HG02571 (cell line): ENCODE measurements around the gene LHX6.

ENCODE experiments used
- ATAC-seq: cut with Tn5 transposase; IDR thresholded peaks from one replicate; pipeline ENCODE4 v1.9.1; 2021; ENCODE audit warnings: mild to moderate bottlenecking, moderate library complexity; ENCODE audit not compliant: unreplicated experiment

LHX6 gene

GRCh38 chr9:122216798-122217418 lies 11.8 kb downstream of the LHX6 start:
- ATAC-seq: no peak

DNA sequence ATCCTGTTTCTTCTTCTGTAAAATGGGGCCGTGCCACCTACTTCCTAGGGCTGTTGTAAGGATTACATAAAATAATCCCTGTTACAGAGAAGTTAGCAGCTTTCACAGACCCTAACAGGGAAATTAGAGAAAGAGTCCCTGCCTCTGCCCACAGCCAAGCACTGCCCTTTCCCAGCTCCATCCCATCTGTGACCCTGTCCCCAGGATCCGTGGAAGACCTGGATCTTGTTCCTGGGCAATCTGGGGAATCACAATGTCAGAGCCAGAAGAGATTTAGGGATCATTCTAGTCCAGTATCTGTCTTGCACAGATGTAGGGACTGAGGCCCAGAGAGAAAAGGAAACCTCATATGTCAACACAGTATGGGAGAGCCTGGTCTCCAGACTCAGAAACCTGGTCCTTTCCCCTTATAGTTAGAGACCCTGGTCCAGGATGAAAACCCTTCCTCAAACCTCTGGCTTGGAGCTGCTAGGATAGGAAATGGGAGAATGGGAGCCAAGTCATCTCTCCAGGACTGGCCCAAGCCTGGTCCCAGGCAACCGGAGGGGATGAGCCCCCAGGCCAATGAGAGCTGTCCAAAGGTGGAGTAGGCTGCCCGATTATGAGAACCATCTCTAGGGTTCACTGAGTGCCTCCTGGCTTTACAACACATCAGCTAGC lies 12.5 kb downstream of the LHX6 start:
- ATAC-seq: no peak

DNA sequence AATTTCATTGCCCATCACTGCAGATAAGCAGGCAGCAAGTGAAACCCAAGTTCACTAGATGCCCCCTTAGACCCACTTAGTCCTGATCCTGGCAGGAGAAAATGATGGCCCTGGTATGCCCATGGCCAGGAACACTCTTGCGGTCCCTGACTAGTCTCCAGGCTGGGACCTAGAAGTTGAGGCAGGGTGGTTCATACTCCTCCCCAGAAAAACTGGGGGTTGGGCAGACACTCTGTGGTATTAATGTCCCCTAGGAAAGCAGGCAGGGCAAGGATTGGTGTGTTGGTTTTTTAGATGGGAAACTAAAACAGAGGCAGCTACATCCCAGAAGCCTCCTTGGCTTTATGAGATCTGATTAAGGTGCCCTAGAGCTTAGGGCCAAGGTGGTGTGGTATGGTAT lies 13.1 kb downstream of the LHX6 start:
- ATAC-seq: no peak

- no peak for ATAC-seq
These were observed 14.2 kb downstream of the LHX6 start for GRCh38 chr9:122214507-122214906.

DNA sequence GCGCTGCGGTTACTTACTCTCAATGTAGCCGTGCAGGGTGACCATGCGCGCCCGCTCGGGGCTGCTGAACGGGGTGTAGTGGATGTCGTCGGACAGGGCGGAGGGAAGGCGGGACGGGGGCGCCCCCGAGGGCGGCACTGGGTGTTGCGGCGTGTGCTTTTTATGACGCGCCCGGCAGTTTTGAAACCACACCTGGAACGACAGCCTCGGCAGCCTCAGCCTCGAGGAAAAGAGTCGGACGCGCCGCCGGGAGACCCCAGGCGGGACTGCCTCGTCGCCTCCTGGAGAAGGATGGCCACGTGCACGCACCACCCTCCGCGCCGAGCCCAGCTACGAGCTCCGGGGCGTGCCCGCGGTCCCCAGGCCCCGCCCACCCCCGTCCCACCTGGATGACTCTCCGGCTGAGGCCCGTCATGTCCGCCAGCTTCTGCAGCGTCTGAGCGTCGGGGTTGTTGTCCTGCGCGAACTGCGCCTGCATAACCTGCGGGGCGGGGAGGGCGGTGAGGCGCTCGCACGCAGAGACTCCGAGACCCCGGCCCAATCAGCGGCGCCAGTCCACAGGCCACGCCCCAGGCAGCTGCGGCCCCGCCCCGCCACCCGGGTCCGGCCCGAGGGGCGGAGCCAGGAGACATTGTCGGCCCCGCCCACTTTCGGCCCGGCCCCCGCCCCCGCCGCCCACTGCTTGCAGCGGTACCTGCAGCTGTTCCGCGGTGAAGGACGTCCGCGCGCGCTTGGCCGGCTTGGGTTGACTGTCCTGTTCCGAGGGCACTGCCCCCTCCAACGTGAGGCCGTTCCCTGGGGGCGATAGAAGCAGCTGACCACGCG lies 15.0 kb downstream of the LHX6 start:
- no peak for ATAC-seq

GRCh38 chr9:122213102-122213588 lies 15.6 kb downstream of the LHX6 start:
- ATAC-seq: no peak

DNA sequence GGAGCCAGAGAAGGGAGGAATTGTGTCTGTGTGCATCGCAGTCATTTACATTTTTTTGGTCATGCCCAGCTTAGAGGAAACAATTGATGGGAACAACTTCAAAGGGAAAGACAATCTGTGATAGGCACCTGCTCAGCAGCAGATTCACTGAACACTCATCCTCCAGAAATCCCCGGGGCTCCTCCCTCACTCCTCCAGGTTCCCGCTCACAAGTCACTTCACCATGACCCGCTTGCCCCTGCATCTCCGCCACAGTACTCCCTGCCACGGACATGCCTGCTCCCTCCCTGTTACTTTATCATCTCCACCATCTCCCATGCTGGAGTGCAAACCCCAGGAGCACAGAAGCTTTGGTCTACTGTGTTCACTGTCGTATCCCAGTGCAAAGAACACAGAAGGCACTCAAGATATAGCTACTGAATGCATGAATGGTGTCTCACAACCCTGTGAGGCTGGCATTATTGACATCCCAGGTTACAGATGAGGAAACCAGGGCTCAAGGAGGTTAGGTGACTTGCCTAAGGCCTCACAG lies 16.2 kb downstream of the LHX6 start:
- no peak for ATAC-seq

DNA sequence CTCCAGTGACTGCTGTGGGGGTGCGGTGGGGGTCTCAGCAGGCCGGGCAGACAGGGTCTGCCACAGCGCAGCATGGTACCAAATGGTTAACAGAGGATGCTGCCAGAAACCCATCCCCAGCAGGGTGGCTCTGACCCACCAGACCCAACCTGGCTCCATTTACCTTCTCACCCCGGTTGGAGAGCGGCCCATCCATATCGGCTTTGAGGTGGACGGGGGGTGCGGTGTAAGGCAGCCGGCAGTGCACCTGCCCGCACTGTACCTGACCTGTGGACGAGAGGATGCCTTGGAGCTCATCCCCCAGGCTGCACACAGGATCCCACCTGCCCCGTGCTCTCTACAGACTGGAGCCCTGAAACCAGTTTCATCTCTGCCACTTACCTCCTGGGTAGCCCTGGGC lies 19.3 kb downstream of the LHX6 start:
- no peak for ATAC-seq

DNA sequence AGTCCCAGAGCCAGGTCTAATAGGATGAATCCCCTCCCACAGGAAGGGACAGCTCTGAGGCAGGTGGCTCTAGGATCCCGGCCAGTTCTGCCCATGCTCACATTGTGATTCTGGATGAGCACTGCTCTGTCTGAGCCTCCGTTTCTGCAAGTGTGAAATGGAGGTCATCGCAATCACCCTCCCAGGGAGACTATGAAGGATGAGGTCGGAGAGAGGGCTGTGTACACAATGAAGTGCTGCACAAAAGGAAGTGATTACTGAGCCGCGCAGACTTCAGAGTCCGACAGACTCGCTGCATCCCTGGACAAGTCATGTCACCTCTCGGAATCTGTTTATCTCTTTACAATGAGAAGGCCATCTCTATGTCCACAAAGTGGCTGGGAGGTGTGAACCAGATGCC lies 21.7 kb downstream of the LHX6 start:
- no peak for ATAC-seq

DNA sequence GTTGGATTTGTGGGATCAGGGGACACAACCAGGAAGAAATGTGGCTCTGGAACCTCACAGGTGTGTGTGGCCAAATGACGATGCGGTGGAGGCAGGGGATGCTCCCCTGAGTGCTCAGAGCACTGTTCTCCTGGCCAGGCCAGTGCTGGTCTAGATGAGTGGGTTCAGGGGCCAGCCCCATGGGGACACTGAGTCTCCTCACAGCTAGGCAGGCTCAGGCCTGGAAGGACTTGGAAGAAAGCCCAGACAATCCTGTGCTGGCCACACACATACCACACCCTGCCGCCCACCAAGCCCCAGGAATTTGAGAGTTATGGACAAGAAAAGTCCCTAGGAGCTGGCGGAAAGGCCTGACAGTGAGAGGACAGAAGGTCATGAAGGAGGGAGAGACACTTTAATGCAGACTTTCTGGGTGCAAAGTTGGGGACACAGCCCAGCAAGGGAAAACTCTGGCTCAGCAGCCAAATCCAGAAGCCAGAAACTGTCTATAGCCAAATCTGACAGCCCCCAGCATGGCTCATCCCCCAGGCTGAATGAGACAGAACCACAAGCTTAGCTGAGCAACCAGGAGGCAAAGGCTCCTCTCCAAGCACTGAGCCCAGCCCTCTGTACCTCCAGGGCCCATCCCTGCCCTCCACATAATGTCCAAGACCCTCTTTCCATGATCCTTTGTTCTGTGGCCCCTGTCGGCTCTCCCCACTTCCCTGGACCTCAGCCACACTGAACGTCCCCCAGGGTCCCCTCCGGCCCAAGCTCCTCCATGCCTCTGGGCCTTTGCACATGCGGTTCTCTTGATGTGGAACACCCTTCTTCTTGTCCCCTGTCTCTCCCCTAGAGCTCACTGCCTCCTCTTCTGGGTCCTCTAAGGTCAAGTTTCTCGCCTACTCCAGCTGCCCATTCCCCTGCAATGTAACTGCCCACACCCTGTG lies 22.4 kb downstream of the LHX6 start:
- ATAC-seq: no peak

DNA sequence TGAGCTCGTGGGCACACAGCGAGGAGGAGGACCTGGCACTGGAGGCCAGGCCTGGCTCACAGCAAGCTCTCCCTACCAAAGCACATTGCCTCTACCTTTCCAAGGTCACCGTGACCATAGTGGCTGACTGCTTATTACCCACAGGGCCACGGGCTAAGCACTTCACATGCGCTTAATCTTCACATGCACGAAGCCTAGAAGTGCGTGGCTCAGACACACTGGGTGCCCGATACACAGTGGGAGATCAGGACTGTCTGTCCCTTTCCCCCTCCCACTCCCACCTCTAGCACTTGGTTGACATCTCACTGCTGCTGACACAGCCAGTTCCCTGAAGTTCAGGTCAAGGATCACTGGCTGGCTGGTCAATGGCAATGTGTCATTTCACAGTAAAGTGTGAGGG lies 23.6 kb downstream of the LHX6 start:
- ATAC-seq: no peak

- ATAC-seq: no peak
These were observed 24.3 kb downstream of the LHX6 start for GRCh38 chr9:122204491-122204890.

GRCh38 chr9:122204055-122204454 lies 24.7 kb downstream of the LHX6 start:
- ATAC-seq: no peak

GRCh38 chr9:122202111-122202510 lies 26.6 kb downstream of the LHX6 start:
- ATAC-seq: no peak

DNA sequence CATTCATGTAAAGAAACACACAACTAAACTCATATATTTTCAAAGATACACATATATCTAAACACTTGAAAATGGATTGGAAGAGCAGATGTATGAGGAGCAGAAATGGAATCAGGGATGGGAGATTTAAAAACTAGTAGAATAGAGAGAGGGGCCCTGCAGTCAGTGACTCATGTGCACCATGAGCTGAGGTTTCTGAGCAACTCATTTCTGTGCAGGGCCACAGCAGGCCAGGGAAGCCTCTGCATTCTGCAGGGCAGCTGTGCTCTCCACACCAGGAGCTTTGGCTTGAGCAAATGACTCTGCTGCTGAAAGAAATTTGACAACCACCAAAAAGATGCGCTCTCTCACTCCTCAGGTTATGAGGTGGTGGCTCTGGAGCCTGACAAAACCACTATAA lies 27.1 kb downstream of the LHX6 start:
- no peak for ATAC-seq

- ATAC-seq: no peak
These were observed 27.7 kb downstream of the LHX6 start for GRCh38 chr9:122200960-122201595.

DNA sequence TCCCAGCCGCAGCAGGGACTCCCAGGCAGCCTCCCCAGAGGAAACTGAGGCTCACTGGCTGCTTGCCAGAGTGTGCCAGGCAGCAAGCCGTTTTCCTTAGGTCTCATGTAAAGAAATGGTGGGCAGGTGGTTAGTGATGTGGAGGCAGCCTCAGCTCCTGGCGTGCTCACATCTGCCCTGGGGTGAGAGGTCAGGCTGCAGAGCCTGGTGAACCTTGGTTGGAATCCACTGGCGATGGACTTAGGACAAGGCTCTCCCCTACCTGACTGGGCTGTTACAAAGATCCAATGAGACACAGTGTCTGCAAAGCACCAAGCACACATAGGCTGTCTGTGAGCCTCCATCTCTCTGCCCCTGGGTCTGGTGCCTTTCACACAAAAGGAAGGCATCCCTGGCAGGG lies 30.9 kb downstream of the LHX6 start:
- ATAC-seq: no peak

DNA sequence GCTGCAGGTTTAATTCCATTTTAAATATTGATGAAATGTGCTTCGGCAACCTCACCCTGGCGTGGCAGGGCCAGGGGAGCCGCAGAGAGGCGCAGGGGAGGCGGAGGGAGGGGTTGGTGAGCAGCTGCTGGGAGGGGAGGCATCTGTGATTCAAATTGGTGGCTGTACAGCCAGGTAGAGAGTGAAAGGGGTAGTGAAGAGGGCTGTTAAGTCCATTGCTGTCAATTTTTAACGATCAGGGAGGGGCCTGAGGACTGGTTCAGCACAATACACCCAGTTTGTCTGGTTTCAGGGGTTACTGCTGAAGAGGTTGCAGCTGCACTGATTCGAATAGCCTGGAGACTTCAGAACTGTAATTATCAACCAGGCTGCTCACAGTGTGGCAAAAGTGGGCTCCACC lies 31.3 kb downstream of the LHX6 start:
- no peak for ATAC-seq

- no peak for ATAC-seq
These were observed 32.9 kb downstream of the LHX6 start for GRCh38 chr9:122195875-122196274.

DNA sequence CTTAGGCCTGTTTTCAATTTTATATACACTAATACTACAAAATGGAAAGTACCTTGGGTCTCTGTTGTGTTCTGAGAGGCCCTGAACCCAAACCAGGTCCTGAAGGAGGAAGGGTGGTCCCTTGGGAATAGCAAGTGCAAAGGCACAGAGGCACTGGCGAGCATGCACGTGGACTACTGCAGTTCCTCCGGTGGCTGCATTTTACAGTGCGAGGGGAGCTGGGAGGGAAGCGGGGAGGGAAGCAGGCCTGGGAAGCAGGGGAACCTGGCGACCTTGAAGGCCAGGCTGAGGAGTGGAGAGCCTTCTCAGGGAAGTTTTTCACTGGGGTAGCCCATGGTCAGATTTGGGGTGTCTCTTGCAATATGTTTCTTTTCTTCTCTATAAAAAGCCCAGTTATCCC lies 35.1 kb downstream of the LHX6 start:
- no peak for ATAC-seq
